HG03565 (cell line): Measurements from ENCODE around the gene ALCAM.

Experiments
- ATAC-seq: cut with Tn5 transposase; IDR thresholded peaks from one replicate; pipeline ENCODE4 v1.9.1; 2021; ENCODE audit warnings: mild to moderate bottlenecking, moderate library complexity; ENCODE audit not compliant: unreplicated experiment

ALCAM gene

DNA sequence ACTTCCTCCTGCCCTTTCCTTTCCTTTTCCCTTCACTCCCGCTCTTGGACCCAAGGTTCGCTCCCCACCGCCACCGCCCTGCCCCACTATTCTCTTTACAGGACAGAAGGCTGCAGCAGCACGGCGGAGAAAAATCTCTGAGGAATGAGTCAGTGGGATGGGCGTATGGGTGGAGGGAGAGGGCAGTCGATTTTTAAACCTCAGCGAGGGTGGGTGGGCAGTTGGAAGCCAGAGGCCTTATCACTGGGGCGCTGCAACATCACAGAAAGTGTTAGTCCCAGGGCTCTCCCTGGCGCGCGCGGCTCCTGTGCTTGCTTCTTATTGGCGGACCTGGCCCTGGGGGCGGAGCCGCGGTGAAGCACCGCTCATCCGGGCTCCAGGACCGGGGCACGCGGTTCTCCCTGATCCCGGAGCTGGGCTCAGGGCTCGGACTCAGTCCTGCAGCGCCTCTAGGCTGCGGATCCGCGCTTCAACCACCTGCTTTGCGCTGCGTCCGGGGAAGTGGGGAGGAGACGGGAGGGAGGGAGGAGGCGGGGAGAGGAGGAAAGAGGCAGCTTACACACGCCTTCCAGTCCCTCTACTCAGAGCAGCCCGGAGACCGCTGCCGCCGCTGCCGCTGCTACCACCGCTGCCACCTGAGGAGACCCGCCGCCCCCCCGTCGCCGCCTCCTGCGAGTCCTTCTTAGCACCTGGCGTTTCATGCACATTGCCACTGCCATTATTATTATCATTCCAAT, at the start of gene ALCAM:
Gene ALCAM, plus strand, starts transcription at position 584 of the 737 bp plus-strand sequence.
- ATAC-seq: peak; percentile 43

DNA sequence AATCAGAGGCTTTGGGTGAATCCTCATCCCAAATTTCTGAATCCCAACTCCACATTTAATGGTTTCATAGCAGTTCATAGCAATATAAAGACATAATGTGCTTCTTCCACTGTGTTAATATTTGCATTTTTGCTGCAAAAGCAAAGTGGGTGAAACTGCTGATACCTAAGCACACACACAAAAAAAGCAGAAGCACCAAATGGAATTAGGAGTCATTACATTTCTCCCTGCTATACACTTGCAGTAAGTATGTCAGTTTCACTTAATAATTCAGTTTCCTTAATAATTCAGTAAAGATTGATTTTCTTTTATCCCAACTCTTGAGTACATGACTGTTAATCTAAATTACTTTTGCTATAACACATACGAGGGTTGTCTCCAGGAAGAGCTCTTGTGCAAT, 48.9 kb upstream of the ALCAM start:
- no peak for ATAC-seq

DNA sequence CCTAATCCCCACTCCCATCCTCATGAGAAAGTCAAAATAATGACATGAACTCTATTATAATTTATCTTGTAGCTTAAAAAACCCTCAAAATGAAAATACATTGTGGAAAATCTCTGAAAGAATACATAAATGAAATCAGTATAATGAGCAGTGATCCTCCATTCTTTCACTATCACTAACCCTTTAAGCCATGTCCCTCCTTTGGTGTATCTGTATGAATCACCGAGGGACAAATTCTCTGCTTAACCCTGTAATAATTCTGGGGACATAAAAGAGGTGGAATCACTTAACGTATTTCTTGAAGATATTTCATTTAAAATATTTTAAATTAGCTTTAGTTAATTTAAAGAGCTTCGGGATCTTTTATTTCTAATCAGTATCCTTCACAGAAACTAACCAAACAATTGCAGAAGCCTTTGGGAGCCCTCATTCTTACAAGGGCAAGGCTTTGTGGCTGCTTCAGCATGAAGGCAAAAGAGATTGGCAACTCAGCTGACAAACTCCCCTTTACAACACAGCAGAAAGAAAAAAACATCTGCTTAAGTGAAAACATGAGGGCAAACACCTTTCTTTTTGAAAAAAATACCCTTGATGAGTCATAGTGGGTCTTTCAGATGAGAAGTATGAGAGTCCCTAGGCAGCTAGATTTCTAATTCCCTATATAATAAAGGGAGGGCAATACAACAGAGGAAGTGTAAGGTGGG, 44.0 kb upstream of the ALCAM start:
- peak; percentile 93 for ATAC-seq

DNA sequence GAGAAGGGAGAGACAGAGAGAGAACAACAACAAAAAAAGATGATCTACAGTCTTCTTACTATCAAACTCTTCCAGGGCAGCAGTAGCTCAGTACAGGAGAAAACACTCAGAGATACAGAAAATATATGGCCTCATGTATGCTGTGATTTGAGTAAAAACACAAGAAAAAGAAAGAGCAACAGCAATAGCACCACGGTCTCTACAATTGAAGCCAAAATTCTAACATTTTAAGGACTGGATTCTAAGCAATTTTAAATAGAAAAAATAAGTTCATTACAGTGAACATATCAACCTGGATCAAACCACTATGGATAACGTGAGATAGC, 43.5 kb upstream of the ALCAM start:
- ATAC-seq: no peak

DNA sequence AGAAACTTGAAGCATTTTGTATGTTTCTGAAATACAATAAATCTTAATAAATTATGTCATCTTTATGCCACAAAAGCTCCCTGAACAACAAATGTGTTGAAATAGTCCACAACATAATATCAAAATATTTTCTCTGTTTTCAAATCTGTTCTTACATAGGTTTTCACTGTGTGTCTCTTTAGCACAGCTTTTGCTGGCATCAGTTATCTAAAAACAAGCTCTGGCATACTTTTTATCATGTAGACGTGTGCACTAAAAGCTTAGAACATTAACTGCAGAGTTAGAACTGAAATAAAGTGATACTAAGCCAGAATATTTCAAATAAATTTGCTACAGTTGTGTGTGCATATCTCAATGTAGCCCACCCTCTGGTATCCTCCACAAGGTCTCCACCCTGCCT, 41.8 kb upstream of the ALCAM start:
- no peak for ATAC-seq

DNA sequence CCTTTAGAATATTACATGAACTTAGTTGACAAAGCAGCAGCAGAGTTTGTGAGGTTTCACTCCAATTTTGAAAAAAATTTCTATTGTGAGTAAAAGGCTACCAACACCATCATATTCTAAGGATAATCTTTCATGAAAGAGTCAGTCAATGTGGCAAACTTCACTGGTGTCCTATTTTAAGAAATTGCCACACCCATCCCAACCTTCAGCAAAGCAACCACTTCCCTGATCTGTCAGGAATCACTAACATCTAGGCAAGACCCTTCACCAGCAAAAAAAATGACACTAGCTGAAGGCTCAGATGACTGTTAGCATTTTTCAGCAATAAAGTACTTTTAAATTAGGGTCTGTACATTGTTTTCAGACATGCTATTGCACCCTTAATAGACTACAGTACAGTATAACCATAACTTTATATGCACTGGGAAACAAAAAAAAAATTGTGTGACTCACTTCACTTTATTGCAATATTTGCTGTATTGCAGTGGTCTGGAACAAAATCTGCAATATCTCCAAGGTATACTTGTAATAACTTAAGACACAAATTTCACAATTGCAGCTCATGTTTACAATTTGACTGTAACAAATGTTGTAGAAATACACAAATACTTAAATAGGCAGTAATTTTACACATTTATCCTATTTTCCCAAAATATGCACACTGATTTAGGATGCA, 38.9 kb upstream of the ALCAM start:
- ATAC-seq: no peak

DNA sequence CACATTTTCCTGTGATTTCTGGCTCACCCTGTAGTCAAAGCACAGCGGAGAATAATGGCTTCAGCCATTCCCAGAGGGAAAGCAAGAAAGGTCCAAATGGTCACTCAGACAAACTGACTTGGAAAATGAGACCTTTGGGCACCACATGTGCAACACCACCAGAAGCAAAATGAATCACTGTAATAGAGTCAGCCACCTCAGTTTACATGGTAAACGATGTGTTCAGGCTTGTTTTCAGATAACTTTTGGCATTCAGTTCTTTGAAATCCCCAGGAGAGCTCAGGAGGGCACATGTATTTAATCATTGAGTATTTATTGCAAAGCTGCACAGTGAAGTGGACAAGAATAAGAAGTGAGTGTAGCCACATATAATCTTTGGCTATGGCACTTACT, 38.4 kb upstream of the ALCAM start:
- no peak for ATAC-seq

DNA sequence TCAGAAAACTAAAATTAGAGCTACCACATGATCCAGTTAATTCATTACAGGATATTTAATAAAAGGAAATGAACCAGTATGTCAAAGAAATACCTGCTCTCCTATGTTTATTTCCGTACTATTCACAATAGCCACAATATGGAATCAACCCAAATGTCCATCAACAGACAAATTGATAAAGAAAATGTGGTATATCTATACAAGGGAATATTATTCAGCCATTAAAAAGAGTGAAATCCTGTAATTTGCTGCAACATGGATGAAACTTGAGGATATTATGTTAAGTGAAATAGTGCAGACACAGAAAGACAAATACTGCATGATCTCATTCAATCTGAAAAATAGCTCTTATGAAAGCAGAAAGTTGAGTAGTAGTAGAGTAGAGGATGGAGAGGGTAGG, 33.7 kb upstream of the ALCAM start:
- ATAC-seq: no peak

DNA sequence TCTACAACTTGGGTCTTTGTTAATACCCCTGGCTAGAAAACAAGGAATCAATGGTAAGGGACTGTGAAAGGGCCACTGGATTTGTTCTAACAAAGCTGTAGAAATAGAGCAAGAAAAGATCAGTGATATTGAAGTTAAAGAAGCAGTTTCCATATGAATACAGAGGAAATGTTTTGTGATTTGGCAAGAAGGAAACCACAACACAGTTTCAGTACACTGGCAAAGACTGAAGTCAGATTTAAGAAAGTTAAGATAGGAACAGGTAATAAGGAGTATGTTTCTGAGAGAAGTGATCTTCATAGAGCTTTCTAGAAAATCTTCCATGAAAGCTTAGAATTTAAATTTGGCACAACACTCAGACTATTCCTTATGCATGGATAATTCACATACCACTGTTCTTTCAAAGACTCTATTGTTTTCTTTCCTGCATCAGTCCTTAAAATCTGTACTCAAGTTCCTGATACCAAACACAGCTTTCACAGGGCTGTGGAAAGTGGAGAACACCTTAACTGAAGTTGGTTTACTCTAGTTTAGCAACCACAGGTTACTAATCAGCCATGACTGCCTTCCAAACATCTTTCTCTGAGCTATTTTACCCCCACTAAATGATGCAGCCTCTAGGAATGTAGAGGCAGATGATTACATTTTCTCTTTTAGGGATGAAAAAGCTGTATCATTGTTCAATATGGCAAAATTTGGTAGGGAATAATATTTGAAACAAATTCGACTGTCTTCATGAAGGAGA, 32.4 kb upstream of the ALCAM start:
- peak; percentile 77 for ATAC-seq

DNA sequence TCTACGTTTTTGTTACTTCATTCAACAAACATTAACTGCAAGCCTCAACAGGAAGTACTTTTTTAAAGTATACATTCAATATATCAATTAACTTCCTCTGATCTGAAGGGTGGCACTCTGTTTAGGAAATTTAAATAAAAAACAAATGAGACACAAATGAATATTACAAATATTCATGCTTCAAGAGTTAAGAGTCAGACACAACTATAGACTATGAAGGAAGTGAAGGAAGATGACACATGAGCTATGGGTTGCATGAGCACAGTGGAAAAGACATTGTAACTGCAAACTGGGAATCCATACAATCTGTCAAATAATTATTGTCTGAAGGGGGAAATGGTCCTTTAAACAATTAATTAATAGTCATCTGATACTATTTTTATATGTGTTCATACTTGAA, 26.8 kb upstream of the ALCAM start:
- ATAC-seq: no peak

DNA sequence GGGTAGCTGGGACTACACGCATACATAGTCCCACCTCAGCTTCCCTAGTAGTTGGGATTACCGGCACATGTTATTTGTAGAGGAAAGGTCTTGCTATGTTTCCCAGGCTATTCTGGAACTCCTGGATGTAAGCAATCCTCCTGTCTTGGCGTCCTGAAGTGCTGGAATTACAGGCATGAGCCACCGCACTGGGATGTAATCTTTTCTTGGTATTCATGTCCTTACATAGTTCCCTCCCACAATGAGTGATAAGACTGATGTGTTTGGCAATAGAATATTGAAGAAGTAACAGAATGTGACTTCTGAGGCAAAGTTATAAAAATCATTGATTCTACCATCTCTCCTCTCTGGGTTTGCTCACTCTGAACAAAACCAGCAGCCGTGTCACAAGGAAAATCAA, 22.7 kb upstream of the ALCAM start:
- no peak for ATAC-seq

DNA sequence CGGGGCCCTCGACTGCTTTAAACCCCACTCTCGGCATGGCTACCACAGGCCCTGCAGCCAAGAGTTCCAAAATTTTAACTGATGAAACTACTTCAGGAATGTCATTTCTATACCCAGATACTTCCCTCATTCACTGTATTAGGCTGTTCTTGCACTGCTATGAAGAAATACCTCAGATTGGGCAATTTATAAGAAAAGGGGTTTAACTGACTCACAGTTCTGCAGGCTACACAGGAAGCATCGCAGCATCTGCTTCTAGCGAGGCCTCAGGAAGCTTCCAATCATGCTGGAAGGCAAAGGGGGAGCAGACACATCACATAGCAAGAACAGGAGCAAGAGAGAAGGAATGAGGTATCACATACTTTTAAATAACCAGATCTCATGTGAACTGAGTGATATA, 21.6 kb upstream of the ALCAM start:
- ATAC-seq: no peak

DNA sequence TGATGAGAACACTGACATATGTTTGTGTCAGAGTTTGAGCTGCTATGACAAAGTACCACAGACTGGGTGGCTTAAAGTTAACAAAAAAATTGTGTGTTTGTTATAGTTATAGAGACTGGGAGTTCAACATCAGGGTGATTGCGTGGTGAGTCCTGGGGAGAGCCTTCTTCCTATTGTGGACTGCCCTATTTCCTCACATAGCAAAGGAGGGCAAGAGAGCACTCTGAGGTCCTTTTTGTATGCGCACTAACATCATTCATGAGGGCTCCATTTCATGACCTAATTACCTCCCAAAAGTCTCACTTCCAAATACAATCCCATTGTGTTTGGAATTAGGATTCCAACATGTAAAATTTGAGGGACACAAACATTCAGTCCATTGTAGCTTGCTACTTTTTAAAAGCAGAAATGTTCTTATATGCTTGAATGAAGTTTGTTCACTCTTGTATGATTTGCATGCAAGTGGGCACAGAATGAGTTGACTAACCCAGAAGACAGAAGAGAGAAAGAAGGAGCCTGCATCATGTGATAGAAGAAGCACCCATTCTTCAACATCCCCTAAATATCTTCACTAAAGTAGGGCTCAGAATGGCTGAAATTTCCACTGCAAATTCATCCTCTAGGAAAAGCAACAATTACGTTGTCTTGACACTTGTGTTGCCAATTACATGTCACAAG, 18.9 kb upstream of the ALCAM start:
- peak; percentile 81 for ATAC-seq

DNA sequence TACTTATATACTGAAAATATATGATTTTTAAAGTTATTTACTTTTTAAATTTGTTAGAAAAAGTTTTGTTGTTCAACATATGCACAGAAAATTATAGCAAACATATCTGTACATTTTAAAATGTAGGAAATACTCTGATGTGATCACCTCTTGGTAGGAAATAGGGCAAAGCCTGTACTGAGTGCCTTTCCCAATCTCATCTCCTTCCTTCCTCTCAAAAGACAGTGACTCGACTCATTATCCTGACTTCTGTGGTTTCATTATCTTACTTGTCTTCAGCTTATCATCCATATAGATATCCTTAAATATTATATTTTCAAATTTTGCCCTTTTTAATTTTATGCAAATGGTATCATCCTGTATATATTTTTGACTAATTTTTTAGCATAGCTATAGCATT, 18.4 kb upstream of the ALCAM start:
- no peak for ATAC-seq

DNA sequence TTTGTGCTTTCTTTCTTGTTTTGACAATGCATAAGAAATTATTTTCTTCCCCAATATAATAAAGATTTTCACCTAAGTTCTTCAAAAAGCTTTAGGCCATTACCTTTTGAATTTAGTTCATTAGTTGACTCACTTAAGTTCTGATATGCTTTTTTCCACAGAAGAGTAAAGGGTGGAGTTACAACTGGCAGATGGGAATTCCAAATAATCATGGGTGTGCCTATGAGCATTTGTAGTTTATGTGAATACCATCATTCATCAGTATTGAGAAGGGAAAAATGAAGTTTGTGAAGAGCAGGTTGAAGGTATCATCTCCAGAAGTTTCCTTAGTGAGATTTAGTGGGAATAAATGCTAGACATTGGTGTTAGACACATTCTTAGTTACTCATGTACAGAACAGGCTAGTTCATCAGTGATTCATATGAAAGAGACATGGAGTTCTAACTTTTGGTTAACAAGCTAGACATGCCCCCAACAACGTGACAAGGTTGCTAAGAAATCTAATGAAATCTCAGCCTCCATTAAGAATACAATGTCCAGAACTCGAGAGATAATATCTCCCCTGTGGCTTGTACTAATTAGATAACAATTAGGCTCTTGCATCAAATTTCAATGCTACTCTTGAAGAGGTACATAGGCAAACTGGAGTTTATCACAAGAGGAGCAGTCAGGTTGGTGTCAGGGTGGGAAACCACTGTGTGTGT, 16.9 kb upstream of the ALCAM start:
- ATAC-seq: no peak

DNA sequence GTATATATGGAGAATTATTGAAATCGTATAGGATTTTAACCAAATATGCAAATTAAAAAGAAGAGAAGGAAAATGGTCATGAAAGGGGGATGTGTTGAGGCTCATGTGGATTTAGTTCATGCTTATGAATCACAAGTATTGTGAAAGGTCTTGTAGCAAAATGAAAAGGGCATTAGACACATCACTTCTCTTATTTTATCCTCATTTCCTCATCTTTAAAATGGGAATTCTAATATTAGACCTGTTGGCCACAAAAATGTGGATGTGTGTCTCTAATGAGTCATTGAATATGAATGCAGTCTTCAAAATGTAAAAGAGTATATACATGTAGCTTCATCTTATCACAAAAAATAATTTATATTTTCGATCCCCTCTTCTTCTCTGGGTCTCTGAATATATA, 14.9 kb upstream of the ALCAM start:
- no peak for ATAC-seq

DNA sequence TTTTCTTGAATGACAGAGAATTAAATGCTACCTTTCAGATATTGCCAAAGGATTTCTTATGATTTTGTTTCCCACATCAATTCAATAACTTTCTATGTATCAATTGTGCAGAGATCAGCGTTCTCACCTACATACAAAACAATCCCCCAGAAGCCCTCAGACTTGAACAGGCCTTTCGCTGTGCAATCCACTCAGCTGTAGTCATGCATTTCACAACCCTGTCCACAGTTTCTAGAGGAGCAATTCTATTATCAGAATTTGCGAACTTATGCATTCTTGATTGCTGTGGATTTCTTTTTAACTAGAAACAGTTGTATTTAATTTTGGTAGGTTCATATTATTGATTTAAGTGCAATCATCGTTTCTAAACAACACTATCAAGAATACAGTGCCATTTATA, 13.7 kb upstream of the ALCAM start:
- no peak for ATAC-seq

DNA sequence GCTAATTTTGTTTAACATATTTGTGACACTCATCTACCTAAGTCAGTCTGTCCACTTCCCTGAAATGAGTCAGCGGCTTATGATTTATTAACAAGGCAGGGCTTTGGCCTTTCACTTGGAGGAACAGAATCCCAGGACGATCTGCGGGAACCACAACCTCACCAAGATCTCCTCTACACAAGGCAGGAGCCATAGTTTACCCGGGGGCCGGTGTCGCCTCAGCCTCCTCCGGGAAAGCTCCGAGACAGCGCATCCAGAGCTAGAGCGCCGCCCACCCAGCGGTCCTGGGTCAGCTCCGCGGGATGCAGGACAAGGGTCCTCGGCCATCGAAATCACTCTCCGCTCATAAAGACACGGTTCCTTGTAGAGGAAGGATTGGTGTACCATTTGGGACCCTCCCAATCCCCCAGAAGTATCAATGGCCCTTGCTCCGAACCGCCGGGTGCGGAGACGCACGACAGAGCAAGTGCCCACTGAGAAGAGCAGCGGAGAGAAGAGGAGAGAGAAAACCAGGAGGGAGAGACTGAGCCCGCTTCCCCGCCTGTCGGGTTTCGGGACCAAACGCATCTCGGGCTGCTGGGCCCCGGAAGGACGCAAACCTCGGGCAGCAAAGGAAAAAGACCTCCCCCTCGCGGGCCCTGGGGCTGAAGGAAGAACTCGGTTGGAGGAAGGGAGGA, 13.1 kb upstream of the ALCAM start:
- ATAC-seq: no peak

DNA sequence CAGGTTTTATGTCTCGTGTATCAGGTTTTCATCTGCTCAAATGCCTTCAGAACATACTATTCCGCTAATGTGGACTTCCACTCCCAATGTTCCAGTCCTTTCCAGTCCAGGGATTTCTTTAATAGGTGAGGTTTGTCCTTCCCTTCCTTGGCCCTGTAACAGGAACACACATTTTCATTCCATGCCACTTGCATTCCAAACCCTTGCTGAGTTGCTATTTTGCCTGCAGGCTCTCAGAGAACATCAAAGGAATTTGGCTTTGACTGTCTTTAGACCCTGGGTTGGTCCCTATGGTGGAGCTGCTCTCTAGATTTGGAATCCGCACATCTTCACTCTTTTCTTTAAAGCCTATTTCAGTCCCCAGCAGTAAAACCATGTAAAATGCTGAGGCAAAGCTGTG, 12.3 kb upstream of the ALCAM start:
- ATAC-seq: no peak
